GM12878 (cell line): Measurements from ENCODE around the gene CYTH3. TPM values are rescaled to one million over a fixed set of nuclear protein-coding genes. Genes with fewer than 3 reads are reported as not detected.

Experiments
- ATAC-seq: fragments of 200-7000 bp; cut with Tn5 transposase; 3 replicates; pipeline ENCODE4 v1.9.1; 2020; ENCODE audit warnings: mild to moderate bottlenecking, moderate library complexity
- BruUV-seq: library from RNA; stranded (reverse); fragments of 400-500 nt; replicated peaks from 2 replicates; lab custom pipeline; 2021; lab: Mats Ljungman, UMichigan
- CTCF ChIA-PET: fragments of 300-600 bp; sonication (Branson Sonifier 250); formaldehyde crosslinking; extraction: SDS; loops from one replicate; lab custom pipeline; 2021; ENCODE audit warnings: inconsistent platforms; lab: Yijun Ruan, JAX
- POLR2A ChIA-PET: fragments of 350-600 bp; formaldehyde crosslinking; extraction: SDS; loops from one replicate; lab custom pipeline; 2021; ENCODE audit warnings: inconsistent platforms; lab: Charles Lee
- RAD21 ChIA-PET: fragments of 300-600 bp; sonication (Branson Sonifier 250); formaldehyde crosslinking; loops from one replicate; lab custom pipeline; 2023; ENCODE audit warnings: antibody characterized with exemption; ENCODE audit not compliant: unreplicated experiment; lab: Charles Lee
- SMC1A ChIA-PET: fragments of 300-600 bp; sonication (Branson Sonifier 250); formaldehyde crosslinking; loops from one replicate; lab custom pipeline; 2023; ENCODE audit not compliant: unreplicated experiment, uncharacterized antibody; lab: Charles Lee
- DNase-seq: peaks from one replicate; pipeline ENCODE4 v3.0.0-alpha.2; 2011; ENCODE audit warnings: low read depth, low spot score
- FAIRE-seq: peaks from 3 replicates; lab custom pipeline; 2011; peaks lifted over from hg19 to GRCh38; lab: Jason Lieb, UNC
- H2AFZ ChIP-seq: 2 replicates; pipeline ENCODE4 v1.6.0; 2011; ENCODE audit warnings: low read depth, low read length, control low read depth; ENCODE audit not compliant: control insufficient read depth
- H3K27ac ChIP-seq: 2 replicates; pipeline ENCODE4 v1.5.1; 2011; ENCODE audit warnings: control low read depth; ENCODE audit not compliant: control insufficient read depth, insufficient read depth
- H3K27me3 ChIP-seq, 2 experiments: replicated peaks in 1 of 2; 2 replicates each; pipeline versions ENCODE4 v1.6.0 to v1.6.1; 2011; ENCODE audit warnings: low read length in 1 of 2; ENCODE audit not compliant: control insufficient read depth in 2 of 2, insufficient read depth in 2 of 2
- H3K36me3 ChIP-seq, 2 experiments: 2 replicates each; pipeline ENCODE4 v1.5.1; 2011; ENCODE audit warnings: low read length in 1 of 2; ENCODE audit not compliant: control insufficient read depth in 2 of 2, insufficient read depth in 2 of 2
- H3K4me1 ChIP-seq: 2 replicates; pipeline ENCODE4 v1.6.1; 2011; ENCODE audit warnings: mild to moderate bottlenecking, low read length, moderate library complexity, mixed read lengths; ENCODE audit not compliant: control insufficient read depth, insufficient read depth
- H3K4me2 ChIP-seq: 2 replicates; pipeline ENCODE4 v1.6.0; 2011; ENCODE audit warnings: control low read depth; ENCODE audit not compliant: control insufficient read depth, insufficient read depth
- H3K4me3 ChIP-seq: fragments of 200-600 bp; sonication (generic); 2 replicates; pipeline ENCODE4 v1.5.1; 2016
- H3K79me2 ChIP-seq: 2 replicates; pipeline ENCODE4 v1.6.0; 2011; ENCODE audit warnings: low read length; ENCODE audit not compliant: control insufficient read depth, insufficient read depth
- H3K9ac ChIP-seq: 2 replicates; pipeline ENCODE4 v1.8.0; 2011; ENCODE audit warnings: low read length, control low read depth, mixed read lengths; ENCODE audit not compliant: control insufficient read depth, insufficient read depth
- H3K9me3 ChIP-seq: replicated peaks from 3 replicates; pipeline ENCODE4 v1.5.1; 2011; ENCODE audit warnings: mild to moderate bottlenecking, low read length; ENCODE audit not compliant: control insufficient read depth, insufficient read depth
- H4K20me1 ChIP-seq: 2 replicates; pipeline ENCODE4 v1.6.0; 2011; ENCODE audit not compliant: control insufficient read depth, insufficient read depth
- ASH2L ChIP-seq: fragments of 300-600, 200-600 bp; sonication (generic); IDR thresholded peaks from 2 replicates; pipeline ENCODE4 v1.6.1; 2017; ENCODE audit warnings: low read depth, mild to moderate bottlenecking, borderline replicate concordance
- BMI1 ChIP-seq: fragments of 450-650 bp; IDR thresholded peaks from 2 replicates; pipeline ENCODE4 v1.6.1; 2016; ENCODE audit warnings: mild to moderate bottlenecking, moderate library complexity, borderline replicate concordance
- DPF2 ChIP-seq: fragments of 450-650 bp; IDR thresholded peaks from 2 replicates; pipeline ENCODE4 v1.6.1; 2017; ENCODE audit warnings: mild to moderate bottlenecking
- JUND ChIP-seq: IDR thresholded peaks from 2 replicates; pipeline ENCODE4 v1.6.1; 2012; ENCODE audit warnings: low read depth, mild to moderate bottlenecking, low read length, improper control_type of control experiment, moderate library complexity
- LARP7 ChIP-seq: fragments of 450-650 bp; IDR thresholded peaks from 2 replicates; pipeline ENCODE4 v1.6.1; 2017; ENCODE audit warnings: mild to moderate bottlenecking
- NFIC ChIP-seq: IDR thresholded peaks from 2 replicates; pipeline ENCODE4 v1.6.1; 2012; ENCODE audit warnings: low read depth, mild to moderate bottlenecking, inconsistent platforms, low read length, moderate library complexity
- POLR2AphosphoS2 ChIP-seq: IDR thresholded peaks from 2 replicates; pipeline ENCODE4 v1.6.1; 2011; ENCODE audit warnings: low read depth, mild to moderate bottlenecking, low read length, improper control_type of control experiment, moderate library complexity
- POLR2AphosphoS5 ChIP-seq: IDR thresholded peaks from 2 replicates; pipeline ENCODE4 v1.6.1; 2011; ENCODE audit warnings: mild to moderate bottlenecking, low read length, inconsistent platforms
- RUNX3 ChIP-seq: IDR thresholded peaks from 2 replicates; pipeline ENCODE4 v1.6.1; 2012; ENCODE audit warnings: low read length, inconsistent platforms
- SREBF2 ChIP-seq: IDR thresholded peaks from 2 replicates; pipeline ENCODE4 v1.6.1; 2012; ENCODE audit warnings: mild to moderate bottlenecking, low read length
- ZNF207 ChIP-seq: fragments of 450-650 bp; IDR thresholded peaks from 2 replicates; pipeline ENCODE4 v1.6.1; 2014; ENCODE audit warnings: antibody characterized with exemption, mild to moderate bottlenecking, borderline replicate concordance
- WGBS: methylation state at CpG from one replicate; pipeline ENCODE4 v1.1.6; 2016; ENCODE audit warnings: low lambda C conversion rate; ENCODE audit not compliant: insufficient replicate concordance, insufficient coverage; ENCODE audit errors: missing lambda C conversion rate; 5-methylcytosine and 5-hydroxymethylcytosine counted together
- in situ Hi-C: fragments of 300-500 bp; cut with MboI; formaldehyde crosslinking; loops from 9 replicates; pipeline ENCODE4 v1.14.3; 2018; ENCODE audit warnings: mixed read lengths
- intact Hi-C: fragments of 100-400 bp; cut with micrococcal nuclease; formaldehyde crosslinking; loops from one replicate; pipeline ENCODE4 v1.14.2; 2022; ENCODE audit not compliant: unreplicated experiment
- polyA plus RNA-seq, 11 experiments: library from polyadenylated mRNA; depleted of rRNA in 4 of 11; unstranded in 6 of 11; stranded (reverse) in 5 of 11; fragments of >200 nt; fragmentation: Nextera tagmentation in 4 of 11; fragmentation: Illumina TruSeq in 1 of 11; extraction: Ambion mirVana in 4 of 11; extraction: Trizol in 1 of 11; gene quantifications; 1 replicate in 1 of 11; 2 replicates in 10 of 11; pipeline versions ENCODE4 v1.2.1 to v1.2.3, GENCODE V29; 2011 to 2016; ENCODE audit warnings: inconsistent platforms in 2 of 11, missing spikeins in 2 of 11, low read depth in 1 of 11
- total RNA-seq, 4 experiments: library from RNA; depleted of rRNA in 3 of 4; stranded (reverse); fragments of >200 nt in 3 of 4; fragmentation: Illumina TruSeq in 1 of 4; extraction: Trizol in 1 of 4; gene quantifications; 2 replicates each; pipeline versions ENCODE4 v1.2.1 to v1.2.3, GENCODE V29; 2013 to 2021
- TF ChIP-seq, protein P1 (sequence below): IDR thresholded peaks from 2 replicates; pipeline ENCODE4 v1.6.1; 2012; ENCODE audit warnings: low read length, inconsistent platforms

The CYTH3 gene
- total and polyA plus RNA-seq, 10 of the 15 experiments (the other 5 are each of a cell fraction or from before 2014, with no cell fraction given): 0.45 to 28.2 (median 15.7) TPM

DNA sequence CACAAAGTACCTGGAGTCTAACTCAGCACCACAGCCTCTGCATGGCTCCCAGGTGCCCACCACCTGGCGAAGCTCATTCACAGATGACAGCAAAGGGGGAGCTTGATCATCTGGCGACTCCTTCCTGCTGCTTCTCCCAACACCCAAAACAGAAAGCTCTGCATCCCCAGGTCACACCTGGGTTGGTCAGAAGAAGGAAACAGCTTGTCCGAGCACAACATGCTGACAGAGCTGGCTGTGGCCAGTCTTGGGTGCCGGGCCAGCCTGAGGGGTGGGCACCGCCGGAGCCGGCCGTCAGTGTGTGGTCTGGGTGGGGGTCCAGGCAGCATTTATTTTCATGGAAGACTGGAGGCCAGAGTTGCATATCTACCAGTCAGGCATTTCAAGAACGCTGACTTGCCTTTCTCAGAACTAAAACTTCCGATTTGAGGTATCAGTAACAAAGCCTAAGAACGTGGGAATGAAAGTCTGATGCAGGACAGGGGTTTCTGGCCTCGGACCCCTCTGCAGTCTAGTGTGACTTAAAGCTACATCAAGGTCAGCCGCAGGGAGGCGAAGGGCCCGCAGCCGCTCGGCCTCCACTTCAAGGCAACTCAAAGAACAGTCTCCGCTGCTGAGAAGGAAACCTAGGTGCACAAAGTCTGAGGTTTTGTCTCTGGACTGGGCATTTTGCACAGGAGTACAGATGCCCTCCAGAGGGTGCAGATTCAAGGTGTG is 109.6 kb downstream of the CYTH3 start:
- no peaks in the 10 kb centered on the region for H3K27me3 ChIP-seq
- no TSS peak for BruUV-seq
- H3K36me3 ChIP-seq: peaks cover 3 to 21% of the 10 kb centered on the region in 2 experiments; a peak in 3 of 4 replicates
- no peaks in the 10 kb centered on the region for H3K9me3 ChIP-seq
- ChIA-PET CTCF (interaction anchor here (1.7 kb wide), 1 partner anchor 108 kb away, joined by 7 read pairs; no protein-coding TSS in a partner anchor), POLR2A (no interaction called here), RAD21 (interaction anchor here (1.6 kb wide), 1 partner anchor 187 kb away, joined by 4 read pairs; no protein-coding TSS in a partner anchor), SMC1A (interaction anchor here (1.2 kb wide), 1 partner anchor 161 kb away, joined by 4 read pairs; no protein-coding TSS in a partner anchor)
- DNase-seq (no peak), FAIRE-seq (no peak), ATAC-seq (no peak)
- no peaks in the 10 kb centered on the region for H4K20me1 ChIP-seq
- H3K4me3 ChIP-seq: no peak overlapping the region
- in situ Hi-C loops (no loop called here), intact Hi-C loops (no loop called here)
- no peak overlapping the region for H3K27ac ChIP-seq
- no peak overlapping the region for H3K4me2 ChIP-seq
- H3K4me1 ChIP-seq: peaks cover 13% of the 10 kb centered on the region
- TF ChIP-seq RUNX3 (peak; percentile 11; the same call in 1 of the 2 replicates), BMI1 (no peak), LARP7 (no peak), ASH2L (no peak), JUND (no peak), ZNF207 (no peak), DPF2 (no peak), NFIC (no peak), POLR2AphosphoS5 (0 out of 2 replicates have a peak, but pooled peaks have one; percentile 8), POLR2AphosphoS2 (no peak), SREBF2 (no peak)
- TF ChIP-seq, protein P1, sequence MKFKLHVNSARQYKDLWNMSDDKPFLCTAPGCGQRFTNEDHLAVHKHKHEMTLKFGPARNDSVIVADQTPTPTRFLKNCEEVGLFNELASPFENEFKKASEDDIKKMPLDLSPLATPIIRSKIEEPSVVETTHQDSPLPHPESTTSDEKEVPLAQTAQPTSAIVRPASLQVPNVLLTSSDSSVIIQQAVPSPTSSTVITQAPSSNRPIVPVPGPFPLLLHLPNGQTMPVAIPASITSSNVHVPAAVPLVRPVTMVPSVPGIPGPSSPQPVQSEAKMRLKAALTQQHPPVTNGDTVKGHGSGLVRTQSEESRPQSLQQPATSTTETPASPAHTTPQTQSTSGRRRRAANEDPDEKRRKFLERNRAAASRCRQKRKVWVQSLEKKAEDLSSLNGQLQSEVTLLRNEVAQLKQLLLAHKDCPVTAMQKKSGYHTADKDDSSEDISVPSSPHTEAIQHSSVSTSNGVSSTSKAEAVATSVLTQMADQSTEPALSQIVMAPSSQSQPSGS: no peak
- H3K79me2 ChIP-seq: no peaks in the 10 kb centered on the region
- H3K9ac ChIP-seq: no peak overlapping the region
- WGBS: 91% methylated on average over 18 of the region's 18 CpGs
- no peak overlapping the region for H2AFZ ChIP-seq
